GM12892 (cell line): ENCODE data around the gene EFCAB12.

Experiments
- POLR2A ChIP-seq: IDR thresholded peaks from 2 replicates; pipeline ENCODE4 v1.6.1; 2011; ENCODE audit warnings: low read depth, low read length, control low read depth
- POLR2AphosphoS5 ChIP-seq: IDR thresholded peaks from 2 replicates; pipeline ENCODE4 v1.6.1; 2011; ENCODE audit warnings: low read depth, low read length, control low read depth
- TAF1 ChIP-seq: IDR thresholded peaks from 2 replicates; pipeline ENCODE4 v1.6.1; 2011; ENCODE audit warnings: low read depth, mild to moderate bottlenecking, control low read depth, low read length, borderline replicate concordance

DNA sequence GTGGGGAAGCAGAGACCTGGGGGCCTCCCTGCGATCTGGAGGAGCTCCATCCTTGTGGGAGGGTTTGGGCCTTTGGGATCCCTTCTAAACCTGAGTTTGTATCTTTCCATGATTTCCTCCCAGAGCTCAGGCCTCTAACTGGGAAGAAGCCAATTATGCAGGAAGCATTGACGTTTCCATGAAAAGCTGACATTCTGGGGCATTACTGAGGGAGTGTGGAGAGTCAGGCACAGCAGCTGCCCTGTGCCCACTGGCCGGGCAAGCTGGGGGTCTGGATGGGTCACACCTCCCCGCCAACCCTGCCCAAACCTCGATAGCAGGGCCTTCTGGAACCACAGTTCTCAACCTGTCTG lies 74.9 kb downstream of the EFCAB12 start:
- no peak for TF ChIP-seq POLR2A
- TF ChIP-seq POLR2AphosphoS5: no peak
- TF ChIP-seq TAF1: no peak
